Kidney epithelial cell (primary cell): Measurements from ENCODE around the gene TRIM45. TPM values are rescaled to one million over a fixed set of nuclear protein-coding genes. Genes with fewer than 3 reads are reported as not detected.

Experiments used
- DNase-seq: peaks from one replicate; pipeline ENCODE4 v3.0.0-alpha.2; 2010; ENCODE audit warnings: low read depth
- H3K27me3 ChIP-seq: 2 replicates; pipeline ENCODE4 v1.6.0; 2011; ENCODE audit warnings: low read length; ENCODE audit not compliant: control insufficient read depth, insufficient read depth
- H3K36me3 ChIP-seq: 2 replicates; pipeline ENCODE4 v1.5.1; 2011; ENCODE audit warnings: low read length; ENCODE audit not compliant: control insufficient read depth, insufficient read depth
- H3K4me3 ChIP-seq: 2 replicates; pipeline ENCODE4 v1.5.1; 2011; ENCODE audit warnings: low read depth, mild to moderate bottlenecking, control low read depth, low read length
- total RNA-seq: library from RNA; depleted of rRNA; stranded (reverse); fragments of >200 nt; gene quantifications from 2 replicates; pipeline ENCODE4 v1.2.3, GENCODE V29; 2015
- TF ChIP-seq, protein P1 (sequence below): IDR thresholded peaks from 2 replicates; pipeline ENCODE4 v1.5.1; 2011; ENCODE audit warnings: mild to moderate bottlenecking, moderate library complexity, low read length, control low read depth, inconsistent platforms; ENCODE audit not compliant: insufficient read depth, poor library complexity, severe bottlenecking

TRIM45 gene
- total RNA-seq, 1 donor from 2014 or later, result 7.4 TPM

DNA sequence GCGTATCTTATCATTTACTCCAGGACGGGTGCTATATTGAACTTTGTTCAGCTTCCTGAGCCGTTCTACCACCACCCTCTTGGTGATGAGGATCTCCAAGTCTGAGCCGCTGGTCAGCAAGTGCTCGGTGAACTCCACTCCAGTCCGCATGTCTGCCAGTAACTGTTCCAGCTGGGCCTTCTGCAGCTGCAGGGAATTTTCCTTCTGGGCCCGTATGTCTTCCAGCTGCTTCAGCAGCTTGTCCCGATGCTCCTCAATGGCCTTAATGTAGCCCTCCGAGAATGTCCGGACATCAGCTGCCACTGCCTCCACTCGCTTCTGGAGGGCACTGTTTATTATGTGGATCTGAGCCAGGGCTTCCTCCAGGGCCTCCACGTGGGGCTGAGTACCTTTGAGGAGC lies 3.4 kb downstream of the TRIM45 start:
- H3K4me3 ChIP-seq, result no peak overlapping the region
- TF ChIP-seq, protein P1, sequence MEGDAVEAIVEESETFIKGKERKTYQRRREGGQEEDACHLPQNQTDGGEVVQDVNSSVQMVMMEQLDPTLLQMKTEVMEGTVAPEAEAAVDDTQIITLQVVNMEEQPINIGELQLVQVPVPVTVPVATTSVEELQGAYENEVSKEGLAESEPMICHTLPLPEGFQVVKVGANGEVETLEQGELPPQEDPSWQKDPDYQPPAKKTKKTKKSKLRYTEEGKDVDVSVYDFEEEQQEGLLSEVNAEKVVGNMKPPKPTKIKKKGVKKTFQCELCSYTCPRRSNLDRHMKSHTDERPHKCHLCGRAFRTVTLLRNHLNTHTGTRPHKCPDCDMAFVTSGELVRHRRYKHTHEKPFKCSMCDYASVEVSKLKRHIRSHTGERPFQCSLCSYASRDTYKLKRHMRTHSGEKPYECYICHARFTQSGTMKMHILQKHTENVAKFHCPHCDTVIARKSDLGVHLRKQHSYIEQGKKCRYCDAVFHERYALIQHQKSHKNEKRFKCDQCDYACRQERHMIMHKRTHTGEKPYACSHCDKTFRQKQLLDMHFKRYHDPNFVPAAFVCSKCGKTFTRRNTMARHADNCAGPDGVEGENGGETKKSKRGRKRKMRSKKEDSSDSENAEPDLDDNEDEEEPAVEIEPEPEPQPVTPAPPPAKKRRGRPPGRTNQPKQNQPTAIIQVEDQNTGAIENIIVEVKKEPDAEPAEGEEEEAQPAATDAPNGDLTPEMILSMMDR, result no peak
- DNase-seq, result no peak

DNA sequence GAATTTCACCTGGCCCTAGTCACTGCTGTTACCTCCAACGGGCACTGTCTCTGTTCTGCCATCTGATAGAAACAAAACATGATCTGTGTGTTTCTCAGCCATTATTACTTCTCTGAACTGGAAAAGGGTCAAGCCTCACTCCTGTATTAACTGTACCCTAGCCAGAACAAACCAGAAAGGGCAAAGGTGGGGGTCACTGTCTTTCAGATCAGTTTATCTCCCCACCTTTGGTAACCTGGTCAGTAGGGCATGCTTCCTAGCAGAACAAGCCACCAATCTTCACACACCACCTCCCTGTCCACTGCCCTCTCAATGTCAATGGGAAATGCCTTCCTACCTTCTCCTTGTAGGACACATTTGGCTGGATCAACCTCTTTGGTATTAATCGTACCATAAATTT lies 3.9 kb downstream of the TRIM45 start:
- no peak for DNase-seq
- no peaks in the 10 kb centered on the region for H3K27me3 ChIP-seq
- H3K36me3 ChIP-seq, result no peaks in the 10 kb centered on the region
- TF ChIP-seq, protein P1, result no peak
- no peak overlapping the region for H3K4me3 ChIP-seq

More for the DNA sequence above, 3.4 kb downstream of the TRIM45 start:
- H3K27me3 ChIP-seq, result no peaks in the 10 kb centered on the region
- no peaks in the 10 kb centered on the region for H3K36me3 ChIP-seq

DNA sequence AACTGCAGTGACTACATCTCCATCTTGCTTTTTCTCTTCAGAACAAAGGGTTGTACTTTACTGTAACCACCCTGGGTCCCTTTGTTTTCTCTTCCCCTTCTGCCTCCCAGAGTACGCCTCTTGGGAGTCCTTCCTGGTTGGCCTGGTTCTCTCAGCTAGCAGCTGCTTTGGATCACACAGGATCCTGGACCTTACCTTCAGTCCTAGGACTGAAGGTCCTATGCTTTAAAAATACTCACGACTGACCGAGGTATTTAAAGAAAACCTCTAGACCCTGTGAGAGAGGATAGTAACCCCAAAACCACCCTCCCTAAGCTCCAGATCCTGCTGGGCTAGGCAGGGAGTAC lies 4.8 kb downstream of the TRIM45 start:
- Histone ChIP-seq H3K36me3 (no peaks in the 10 kb centered on the region), H3K27me3 (no peaks in the 10 kb centered on the region), H3K4me3 (no peak overlapping the region)
- TF ChIP-seq, protein P1, result no peak
- no peak for DNase-seq

DNA sequence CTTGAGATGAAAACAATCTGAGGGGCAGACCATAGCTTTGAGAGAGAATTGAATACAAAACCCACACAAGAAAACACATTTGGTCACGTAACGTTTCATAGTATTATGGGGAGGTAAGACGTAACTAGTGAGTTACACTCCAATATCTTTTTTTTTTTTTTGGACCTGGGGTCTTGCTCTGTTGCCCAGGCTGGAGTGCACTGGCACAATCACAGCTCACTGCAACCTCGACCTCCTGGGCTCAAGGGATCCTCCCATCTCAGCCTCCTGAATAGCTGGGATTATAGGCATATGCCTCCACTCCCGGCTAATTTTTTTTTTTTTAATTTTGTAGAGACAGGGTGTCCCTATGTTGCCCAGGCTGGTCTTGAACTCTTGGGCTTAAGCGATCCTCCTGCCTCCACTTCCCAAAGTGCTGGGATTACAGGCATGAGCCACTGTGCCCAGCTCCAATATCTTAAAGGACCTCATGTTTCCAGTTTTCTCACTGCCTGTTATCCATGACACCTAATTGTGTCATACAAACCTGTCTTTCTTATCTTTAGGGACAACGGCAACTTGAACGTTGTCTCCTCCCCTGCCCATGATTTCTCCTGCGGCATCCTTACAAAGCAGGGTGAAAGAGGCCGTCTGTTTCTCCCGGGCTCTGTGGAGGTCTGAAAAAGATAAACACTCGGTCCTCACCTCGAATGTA lies 5.3 kb downstream of the TRIM45 start:
- H3K4me3 ChIP-seq, result no peak overlapping the region
- TF ChIP-seq, protein P1, result no peak
- H3K27me3 ChIP-seq, result no peaks in the 10 kb centered on the region
- DNase-seq, result no peak
- no peaks in the 10 kb centered on the region for H3K36me3 ChIP-seq

DNA sequence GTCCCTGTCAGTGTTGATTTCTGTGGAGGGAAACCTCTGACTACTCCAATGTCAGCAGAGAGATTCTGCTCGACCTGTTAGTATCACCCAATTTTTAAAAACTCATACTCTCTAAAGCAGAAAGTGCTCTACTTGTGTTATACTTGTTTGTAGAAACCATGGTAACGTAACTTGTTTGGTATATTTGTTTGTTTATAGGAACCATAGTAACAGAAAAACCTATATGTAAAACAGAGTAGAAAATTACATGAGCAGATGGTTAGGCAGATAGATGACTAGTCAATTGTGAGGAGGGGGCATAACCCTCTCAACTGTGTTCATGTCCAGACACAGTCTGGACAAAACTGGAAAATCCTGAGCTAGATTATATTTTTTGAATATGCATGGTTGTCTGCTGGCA lies 6.7 kb downstream of the TRIM45 start:
- no peaks in the 10 kb centered on the region for H3K27me3 ChIP-seq
- no peak for DNase-seq
- H3K4me3 ChIP-seq, result no peak overlapping the region
- TF ChIP-seq, protein P1, result no peak
- no peaks in the 10 kb centered on the region for H3K36me3 ChIP-seq

DNA sequence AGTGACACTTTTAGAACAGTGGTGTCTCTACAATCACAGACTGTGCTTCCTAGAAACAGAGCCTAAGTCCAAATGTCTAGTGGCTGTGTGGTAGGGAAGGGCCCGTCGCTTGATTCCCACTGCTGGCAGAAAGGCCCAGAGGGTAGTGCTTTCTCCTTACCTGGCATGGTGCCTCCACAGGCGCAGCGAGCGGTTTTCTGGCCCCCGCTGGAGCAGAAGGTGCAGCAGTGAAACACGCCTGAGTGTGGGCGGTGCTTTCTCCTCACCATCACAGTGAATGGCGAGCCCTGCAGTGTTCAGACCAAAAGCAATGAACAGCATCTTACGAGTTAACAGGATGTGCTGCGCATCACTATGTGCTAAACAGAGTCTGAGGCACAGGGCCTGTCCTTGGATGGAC lies 8.3 kb downstream of the TRIM45 start:
- no peaks in the 10 kb centered on the region for H3K36me3 ChIP-seq
- TF ChIP-seq, protein P1, result no peak
- H3K27me3 ChIP-seq, result no peaks in the 10 kb centered on the region
- no peak overlapping the region for H3K4me3 ChIP-seq
- no peak for DNase-seq
